HepG2 (cell line): ENCODE results near the gene PNN. TPM values are rescaled to one million over a fixed set of nuclear protein-coding genes. Genes with fewer than 3 reads are reported as not detected.

Experiments
- ATAC-seq: fragments of 200-7000 bp; cut with Tn5 transposase; 3 replicates; pipeline ENCODE4 v1.9.1; 2020; ENCODE audit warnings: mild to moderate bottlenecking, moderate library complexity
- BruUV-seq: library from RNA; stranded (reverse); fragments of 400-500 nt; replicated peaks from 2 replicates; lab custom pipeline; 2021; lab: Mats Ljungman, UMichigan
- CTCF ChIA-PET: fragments of 300-600 bp; formaldehyde crosslinking; extraction: SDS; loops from one replicate; lab custom pipeline; 2021; ENCODE audit warnings: low total read pairs, inconsistent platforms, low intra/inter-chr PET ratio; lab: Yijun Ruan, JAX
- POLR2A ChIA-PET: fragments of 350-600 bp; sonication (Branson Sonifier 250); formaldehyde crosslinking; loops from one replicate; lab custom pipeline; 2020; ENCODE audit warnings: antibody characterized with exemption, inconsistent platforms; lab: Yijun Ruan, JAX
- DNase-seq: peaks from one replicate; pipeline ENCODE4 v3.0.0-alpha.2; 2015; ENCODE audit warnings: low spot score
- FAIRE-seq: peaks from 3 replicates; lab custom pipeline; 2011; peaks lifted over from hg19 to GRCh38; lab: Jason Lieb, UNC
- H2AFZ ChIP-seq: one replicate; pipeline ENCODE4 v1.6.1; 2011; ENCODE audit warnings: low read length, inconsistent platforms
- H3K27ac ChIP-seq: fragments of 300-600 bp; 3 replicates; pipeline ENCODE4 v1.8.0; 2011; ENCODE audit warnings: mixed run types, mild to moderate bottlenecking, mixed read lengths, low read length, inconsistent platforms; ENCODE audit not compliant: insufficient read depth; ENCODE audit errors: extremely low read length
- H3K27me3 ChIP-seq, 2 experiments: fragments of 200-600 bp in 1 of 2; 2 replicates in 1 of 2; 3 replicates in 1 of 2; pipeline versions ENCODE4 v1.6.0 to v1.8.0; 2011; ENCODE audit warnings: low read length in 2 of 2, mild to moderate bottlenecking in 2 of 2, moderate library complexity in 2 of 2, inconsistent platforms in 1 of 2; ENCODE audit not compliant: insufficient read depth in 2 of 2, control insufficient read depth in 1 of 2
- H3K36me3 ChIP-seq, 2 experiments: fragments of 200-600 bp in 1 of 2; replicated peaks in 1 of 2; 2 replicates in 1 of 2; 3 replicates in 1 of 2; pipeline versions ENCODE4 v1.5.1 to v1.8.0; 2011; ENCODE audit warnings: low read length in 2 of 2, inconsistent platforms in 1 of 2; ENCODE audit not compliant: insufficient read depth in 2 of 2, control insufficient read depth in 1 of 2
- H3K4me1 ChIP-seq: 2 replicates; pipeline ENCODE4 v1.5.1; 2012; ENCODE audit warnings: low read length, inconsistent platforms; ENCODE audit not compliant: insufficient read depth
- H3K4me2 ChIP-seq: 2 replicates; pipeline ENCODE4 v1.6.0; 2011; ENCODE audit warnings: low read depth, low read length, inconsistent platforms
- H3K4me3 ChIP-seq, 3 experiments: fragments of 200-600 bp in 1 of 3; sonication (generic), shearing (Covaris generic) in 1 of 3; replicated peaks in 1 of 3; 2 replicates each; pipeline ENCODE4 v1.5.1; 2011 to 2016; ENCODE audit warnings: low read length in 3 of 3, inconsistent platforms in 2 of 3, low read depth in 2 of 3, mild to moderate bottlenecking in 2 of 3, control low read depth in 1 of 3, mixed read lengths in 1 of 3; ENCODE audit not compliant: insufficient read depth in 1 of 3
- H3K79me2 ChIP-seq: one replicate; pipeline ENCODE4 v1.6.1; 2011; ENCODE audit warnings: low read length, inconsistent platforms; ENCODE audit not compliant: insufficient read depth
- H3K9ac ChIP-seq: 2 replicates; pipeline ENCODE4 v1.6.0; 2011; ENCODE audit warnings: mild to moderate bottlenecking, low read depth, low read length, inconsistent platforms; ENCODE audit not compliant: insufficient read depth
- H3K9me3 ChIP-seq: 2 replicates; pipeline ENCODE4 v1.5.1; 2012; ENCODE audit warnings: mild to moderate bottlenecking, low read length
- H4K20me1 ChIP-seq: 2 replicates; pipeline ENCODE4 v1.6.0; 2011; ENCODE audit warnings: inconsistent platforms, mild to moderate bottlenecking, low read length, moderate library complexity; ENCODE audit not compliant: insufficient read depth
- DNMT3B ChIP-seq: conservative IDR thresholded peaks from 2 replicates; pipeline ENCODE4 v1.6.1; 2016; ENCODE audit warnings: missing biosample characterization, control low read depth
- MEIS1 ChIP-seq: sonication (generic); formaldehyde crosslinking; IDR thresholded peaks from 2 replicates; pipeline ENCODE4 v1.9.0; 2021; ENCODE audit warnings: mild to moderate bottlenecking, missing genetic modification reagents, moderate library complexity, borderline replicate concordance
- MTA1 ChIP-seq: sonication (generic); formaldehyde crosslinking; IDR thresholded peaks from 2 replicates; pipeline ENCODE4 v1.4.0; 2020; ENCODE audit warnings: missing genetic modification reagents, mild to moderate bottlenecking, borderline replicate concordance
- RBM22 ChIP-seq: fragments of 200-400 bp; formaldehyde crosslinking; optimal IDR thresholded peaks from 2 replicates; pipeline ENCODE3; 2017; ENCODE audit warnings: mild to moderate bottlenecking, low read length, moderate library complexity
- RFX3 ChIP-seq: IDR thresholded peaks from 2 replicates; pipeline ENCODE4 v1.6.1; 2016; ENCODE audit warnings: missing biosample characterization, missing genetic modification reagents
- ZNF460 ChIP-seq: sonication (generic); formaldehyde crosslinking; IDR thresholded peaks from 2 replicates; pipeline ENCODE4 v1.5.1; 2020; ENCODE audit warnings: missing genetic modification reagents, mild to moderate bottlenecking, borderline replicate concordance
- ZNF614 ChIP-seq: IDR thresholded peaks from 2 replicates; pipeline ENCODE4 v1.6.1; 2018; ENCODE audit warnings: missing biosample characterization, missing genetic modification reagents, inconsistent platforms, borderline replicate concordance
- ZNF788 ChIP-seq: sonication (generic); formaldehyde crosslinking; IDR thresholded peaks from 2 replicates; pipeline ENCODE4 v1.5.0; 2020; ENCODE audit warnings: mild to moderate bottlenecking, missing genetic modification reagents, borderline replicate concordance
- ZSCAN21 ChIP-seq: sonication (generic); formaldehyde crosslinking; IDR thresholded peaks from 2 replicates; pipeline ENCODE4 v1.8.0; 2022; ENCODE audit warnings: mild to moderate bottlenecking, missing genetic modification reagents, moderate library complexity, borderline replicate concordance
- WGBS: methylation state at CpG from one replicate; pipeline ENCODE4 v1.1.6; 2017; ENCODE audit warnings: low lambda C conversion rate; 5-methylcytosine and 5-hydroxymethylcytosine counted together
- in situ Hi-C: cut with HindIII; loops from 2 replicates; pipeline ENCODE4 v1.10.0; 2017; ENCODE audit warnings: low pct_unique_long_range_greater_than_20kb; ENCODE audit not compliant: extremely low pct_ligation_motif_present
- intact Hi-C: fragments of 100-400 bp; cut with micrococcal nuclease; formaldehyde crosslinking; loops from one replicate; pipeline ENCODE4 v1.10.0; 2022; ENCODE audit not compliant: unreplicated experiment
- polyA plus RNA-seq, 8 experiments: library from polyadenylated mRNA; depleted of rRNA in 3 of 8; stranded (reverse) in 7 of 8; unstranded in 1 of 8; fragments of >200 nt; fragmentation: Illumina TruSeq in 4 of 8; extraction: Trizol in 4 of 8; gene quantifications; 2 replicates each; pipeline versions ENCODE4 v1.2.1 to v1.2.3, GENCODE V29; 2011 to 2016; ENCODE audit warnings: low read depth in 4 of 8, missing spikeins in 1 of 8, mixed read lengths in 1 of 8; ENCODE audit not compliant: insufficient read depth in 1 of 8
- total RNA-seq, 5 experiments: library from RNA; depleted of rRNA; stranded (reverse); fragments of >200 nt; fragmentation: Illumina TruSeq; extraction: Trizol; gene quantifications; 2 replicates each; pipeline ENCODE4 v1.2.3, GENCODE V29; 2016; ENCODE audit warnings: low read depth in 1 of 5
- TF ChIP-seq, protein P1 (sequence below): sonication (generic); formaldehyde crosslinking; IDR thresholded peaks from 2 replicates; pipeline ENCODE4 v1.5.0; 2020; ENCODE audit warnings: missing genetic modification reagents
- TF ChIP-seq, protein P2 (sequence below): sonication (generic); formaldehyde crosslinking; IDR thresholded peaks from 2 replicates; pipeline ENCODE4 v1.9.0; 2021; ENCODE audit warnings: missing genetic modification reagents, borderline replicate concordance
- TF ChIP-seq, protein P3 (sequence below): sonication (generic); IDR thresholded peaks from 2 replicates; pipeline ENCODE4 v1.6.1; 2016; ENCODE audit warnings: low read depth, borderline replicate concordance
- TF ChIP-seq, protein P4 (sequence below): sonication (generic); formaldehyde crosslinking; IDR thresholded peaks from 2 replicates; pipeline ENCODE4 v1.5.0; 2020; ENCODE audit warnings: mild to moderate bottlenecking, missing genetic modification reagents, borderline replicate concordance

Gene PNN
- total and polyA plus RNA-seq, 2 of the 13 experiments (the other 11 are each of a cell fraction or from before 2014, with no cell fraction given), result 58.0 to 214 TPM

- no peak for FAIRE-seq
- H3K4me3 ChIP-seq, result peak overlapping the region in 1 of 3 experiments; percentile 27; a peak in 2 of 6 replicates
- WGBS, result 65% methylated on average over 5 of the region's 5 CpGs
- peak; percentile 70 for DNase-seq
- no TSS peak for BruUV-seq
- no peaks in the 10 kb centered on the region for H3K27me3 ChIP-seq
- peak; percentile 83 for ATAC-seq
- peaks cover 30% of the 10 kb centered on the region for H3K4me1 ChIP-seq
- no peaks in the 10 kb centered on the region for H3K36me3 ChIP-seq
- peak overlapping the region; percentile 49 for H3K27ac ChIP-seq
- no peaks in the 10 kb centered on the region for H3K79me2 ChIP-seq
- peak overlapping the region; percentile 59 for H3K4me2 ChIP-seq
- H4K20me1 ChIP-seq, result no peaks in the 10 kb centered on the region
- H3K9me3 ChIP-seq, result no peaks in the 10 kb centered on the region
- intact Hi-C loops (no loop called here), in situ Hi-C loops (no loop called here)
- peak overlapping the region; percentile 26; the same call in 1 of the 2 replicates for H3K9ac ChIP-seq
- peak overlapping the region; percentile 74 for H2AFZ ChIP-seq
- ChIA-PET POLR2A (interaction anchor here (0.8 to 4.3 kb wide), 12 partner anchors 8 to 229 kb away, joined by 3 to 45 read pairs (median 4); partner anchors contain the start of genes PNN and TRAPPC6B), CTCF (no interaction called here)
- no peak for TF ChIP-seq ZNF460 (CRISPR knock-in tag)
- no peak for TF ChIP-seq MEIS1 (CRISPR knock-in tag)
- TF ChIP-seq MTA1 (CRISPR knock-in tag), result peak; percentile 57; the same call in 1 of the 2 replicates
- TF ChIP-seq, protein P1, sequence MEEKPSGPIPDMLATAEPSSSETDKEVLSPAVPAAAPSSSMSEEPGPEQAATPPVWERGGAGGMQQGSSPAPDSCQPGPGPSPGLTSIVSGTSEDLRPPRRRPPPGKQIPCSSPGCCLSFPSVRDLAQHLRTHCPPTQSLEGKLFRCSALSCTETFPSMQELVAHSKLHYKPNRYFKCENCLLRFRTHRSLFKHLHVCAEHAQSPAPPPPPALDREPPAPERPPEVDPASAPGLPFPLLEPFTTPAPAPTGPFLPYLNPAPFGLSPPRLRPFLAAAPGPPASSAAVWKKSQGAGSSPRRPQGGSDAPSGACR (CRISPR knock-in tag), result no peak
- no peak for TF ChIP-seq RBM22
- TF ChIP-seq, protein P2, sequence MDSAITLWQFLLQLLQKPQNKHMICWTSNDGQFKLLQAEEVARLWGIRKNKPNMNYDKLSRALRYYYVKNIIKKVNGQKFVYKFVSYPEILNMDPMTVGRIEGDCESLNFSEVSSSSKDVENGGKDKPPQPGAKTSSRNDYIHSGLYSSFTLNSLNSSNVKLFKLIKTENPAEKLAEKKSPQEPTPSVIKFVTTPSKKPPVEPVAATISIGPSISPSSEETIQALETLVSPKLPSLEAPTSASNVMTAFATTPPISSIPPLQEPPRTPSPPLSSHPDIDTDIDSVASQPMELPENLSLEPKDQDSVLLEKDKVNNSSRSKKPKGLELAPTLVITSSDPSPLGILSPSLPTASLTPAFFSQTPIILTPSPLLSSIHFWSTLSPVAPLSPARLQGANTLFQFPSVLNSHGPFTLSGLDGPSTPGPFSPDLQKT (CRISPR knock-in tag), result no peak
- TF ChIP-seq, protein P3, sequence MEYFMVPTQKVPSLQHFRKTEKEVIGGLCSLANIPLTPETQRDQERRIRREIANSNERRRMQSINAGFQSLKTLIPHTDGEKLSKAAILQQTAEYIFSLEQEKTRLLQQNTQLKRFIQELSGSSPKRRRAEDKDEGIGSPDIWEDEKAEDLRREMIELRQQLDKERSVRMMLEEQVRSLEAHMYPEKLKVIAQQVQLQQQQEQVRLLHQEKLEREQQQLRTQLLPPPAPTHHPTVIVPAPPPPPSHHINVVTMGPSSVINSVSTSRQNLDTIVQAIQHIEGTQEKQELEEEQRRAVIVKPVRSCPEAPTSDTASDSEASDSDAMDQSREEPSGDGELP, result peak; percentile 1; the same call in 1 of the 2 replicates
- TF ChIP-seq ZSCAN21, result 0 out of 2 replicates have a peak, but pooled peaks have one; percentile 28
- TF ChIP-seq, protein P4, sequence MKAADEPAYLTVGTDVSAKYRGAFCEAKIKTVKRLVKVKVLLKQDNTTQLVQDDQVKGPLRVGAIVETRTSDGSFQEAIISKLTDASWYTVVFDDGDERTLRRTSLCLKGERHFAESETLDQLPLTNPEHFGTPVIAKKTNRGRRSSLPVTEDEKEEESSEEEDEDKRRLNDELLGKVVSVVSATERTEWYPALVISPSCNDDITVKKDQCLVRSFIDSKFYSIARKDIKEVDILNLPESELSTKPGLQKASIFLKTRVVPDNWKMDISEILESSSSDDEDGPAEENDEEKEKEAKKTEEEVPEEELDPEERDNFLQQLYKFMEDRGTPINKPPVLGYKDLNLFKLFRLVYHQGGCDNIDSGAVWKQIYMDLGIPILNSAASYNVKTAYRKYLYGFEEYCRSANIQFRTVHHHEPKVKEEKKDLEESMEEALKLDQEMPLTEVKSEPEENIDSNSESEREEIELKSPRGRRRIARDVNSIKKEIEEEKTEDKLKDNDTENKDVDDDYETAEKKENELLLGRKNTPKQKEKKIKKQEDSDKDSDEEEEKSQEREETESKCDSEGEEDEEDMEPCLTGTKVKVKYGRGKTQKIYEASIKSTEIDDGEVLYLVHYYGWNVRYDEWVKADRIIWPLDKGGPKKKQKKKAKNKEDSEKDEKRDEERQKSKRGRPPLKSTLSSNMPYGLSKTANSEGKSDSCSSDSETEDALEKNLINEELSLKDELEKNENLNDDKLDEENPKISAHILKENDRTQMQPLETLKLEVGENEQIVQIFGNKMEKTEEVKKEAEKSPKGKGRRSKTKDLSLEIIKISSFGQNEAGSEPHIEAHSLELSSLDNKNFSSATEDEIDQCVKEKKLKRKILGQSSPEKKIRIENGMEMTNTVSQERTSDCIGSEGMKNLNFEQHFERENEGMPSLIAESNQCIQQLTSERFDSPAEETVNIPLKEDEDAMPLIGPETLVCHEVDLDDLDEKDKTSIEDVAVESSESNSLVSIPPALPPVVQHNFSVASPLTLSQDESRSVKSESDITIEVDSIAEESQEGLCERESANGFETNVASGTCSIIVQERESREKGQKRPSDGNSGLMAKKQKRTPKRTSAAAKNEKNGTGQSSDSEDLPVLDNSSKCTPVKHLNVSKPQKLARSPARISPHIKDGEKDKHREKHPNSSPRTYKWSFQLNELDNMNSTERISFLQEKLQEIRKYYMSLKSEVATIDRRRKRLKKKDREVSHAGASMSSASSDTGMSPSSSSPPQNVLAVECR, result no peak
- TF ChIP-seq RFX3 (CRISPR knock-in tag), result no peak
- no peak for TF ChIP-seq DNMT3B (CRISPR knock-in tag)
- TF ChIP-seq ZNF614 (CRISPR knock-in tag), result 0 out of 2 replicates have a peak, but pooled peaks have one; percentile 13
- peak; percentile 50; the same call in 1 of the 2 replicates for TF ChIP-seq ZNF788 (CRISPR knock-in tag)
Observed at GRCh38 chr14:39203659-39204606, 28.9 kb downstream of the PNN start.
